GM08714 (cell line): ENCODE measurements around the gene FOXN3.

Experiments used
- H3K4me3 ChIP-seq: fragments of 200-500 bp; sonication (Bioruptor generic); 2 replicates; pipeline ENCODE4 v1.5.1; 2014; ENCODE audit warnings: mild to moderate bottlenecking, low read length, inconsistent platforms
- ZNF274 ChIP-seq: IDR thresholded peaks from 2 replicates; pipeline ENCODE4 v1.6.1; 2012; ENCODE audit warnings: mild to moderate bottlenecking, low read depth, low read length

The FOXN3 gene

DNA sequence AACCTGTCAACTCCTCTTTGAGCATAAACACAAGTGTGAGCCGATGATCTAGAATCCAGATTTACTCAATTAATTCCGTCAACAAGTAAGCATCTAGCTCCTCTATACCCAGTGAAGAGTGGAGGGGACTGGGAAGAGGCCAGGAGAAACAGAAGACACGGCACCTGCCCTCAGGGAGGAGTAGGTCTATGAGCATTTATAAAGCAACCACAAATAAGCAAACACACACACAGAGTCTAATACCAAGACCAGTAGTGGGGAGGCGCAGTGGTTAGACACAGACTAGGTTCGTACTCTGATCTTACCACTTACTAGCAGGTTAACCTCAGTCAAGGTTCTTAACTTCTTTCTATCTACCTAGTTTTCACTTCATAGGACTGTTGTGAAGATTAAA is 5.9 kb upstream of the FOXN3 start:
- TF ChIP-seq ZNF274 = no peak
- H3K4me3 ChIP-seq = no peak overlapping the region

DNA sequence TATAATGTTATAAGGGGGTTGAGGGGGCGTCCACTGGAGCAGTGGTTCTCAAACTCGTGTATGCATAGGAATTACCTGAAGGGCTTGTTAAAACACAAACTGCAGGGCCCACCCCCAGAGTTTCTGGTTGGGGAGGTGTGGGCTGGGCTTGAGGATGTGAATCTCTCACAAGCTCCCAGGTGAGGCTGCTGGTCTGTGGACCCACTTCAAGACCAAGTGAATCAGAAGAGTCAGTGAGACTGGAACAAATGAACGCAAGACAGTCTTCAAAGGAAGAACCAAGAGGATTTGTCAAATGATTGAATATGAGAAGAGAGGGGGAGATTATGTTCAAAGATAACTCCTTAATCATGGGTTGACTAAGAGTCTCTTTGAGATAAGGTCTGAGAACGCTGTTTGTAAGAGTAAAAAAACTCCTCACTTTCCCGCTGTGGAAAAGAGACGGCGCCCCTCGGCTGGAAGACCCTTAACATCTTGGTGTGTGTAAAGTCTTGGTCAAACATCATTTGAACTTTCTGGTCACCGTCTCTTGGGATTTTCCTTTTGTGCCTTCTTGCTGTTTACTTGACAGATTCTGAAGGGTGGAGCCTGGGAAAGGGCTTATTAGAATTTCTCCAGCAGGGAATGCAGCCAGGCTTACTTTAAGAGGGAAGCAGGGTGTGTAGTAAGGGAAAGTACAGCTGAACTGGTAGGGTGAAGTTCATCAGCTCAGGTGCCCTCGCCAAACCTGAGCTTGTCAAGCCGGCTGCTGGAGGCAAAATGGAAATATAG is 5.3 kb upstream of the FOXN3 start:
- TF ChIP-seq ZNF274 = no peak
- no peak overlapping the region for H3K4me3 ChIP-seq

GRCh38 chr14:89420502-89420901 is 3.5 kb upstream of the FOXN3 start:
- no peak overlapping the region for H3K4me3 ChIP-seq
- no peak for TF ChIP-seq ZNF274

- no peak for TF ChIP-seq ZNF274
Measured at GRCh38 chr14:89419973-89420482, 3.0 kb upstream of the FOXN3 start.

DNA sequence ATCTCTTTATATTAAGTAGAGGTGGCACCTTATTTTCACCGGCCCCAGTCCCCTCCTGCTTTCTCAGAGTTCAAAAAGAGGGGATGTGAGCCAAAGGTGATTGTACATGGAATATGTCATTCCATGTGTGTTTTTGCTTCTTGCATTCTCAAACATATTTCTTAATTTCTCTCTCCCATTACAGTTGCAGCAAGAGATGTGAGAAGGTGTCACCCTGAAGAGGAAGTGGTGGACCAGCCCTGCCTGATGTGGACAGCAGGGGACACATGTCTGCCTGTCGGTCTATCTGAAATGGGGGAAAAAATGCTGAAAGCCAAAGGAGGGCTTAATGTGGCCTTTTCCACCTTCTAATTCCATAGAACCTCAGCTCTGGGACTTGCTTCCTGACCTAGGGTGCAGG is 1.9 kb upstream of the FOXN3 start:
- H3K4me3 ChIP-seq = no peak overlapping the region
- TF ChIP-seq ZNF274 = no peak

More at GRCh38 chr14:89419973-89420482, 3.0 kb upstream of the FOXN3 start:
- no peak overlapping the region for H3K4me3 ChIP-seq

- no peak overlapping the region; the same call in 1 of the 2 replicates for H3K4me3 ChIP-seq
- TF ChIP-seq ZNF274 = no peak
Measured at GRCh38 chr14:89418452-89418851, 1.4 kb upstream of the FOXN3 start.

GRCh38 chr14:89417465-89418225 is 612 bp upstream of the FOXN3 start:
- no peak for TF ChIP-seq ZNF274
- H3K4me3 ChIP-seq = peak overlapping the region; percentile 74

- no peak for TF ChIP-seq ZNF274
- peak overlapping the region; percentile 89 for H3K4me3 ChIP-seq
Measured at GRCh38 chr14:89416002-89416995, 734 bp downstream of the FOXN3 start.

GRCh38 chr14:89415159-89415558 is 1.9 kb downstream of the FOXN3 start:
- peak overlapping the region; percentile 89 for H3K4me3 ChIP-seq
- TF ChIP-seq ZNF274 = no peak

GRCh38 chr14:89411976-89412375 is 5.1 kb downstream of the FOXN3 start:
- no peak for TF ChIP-seq ZNF274
- H3K4me3 ChIP-seq = no peak overlapping the region

DNA sequence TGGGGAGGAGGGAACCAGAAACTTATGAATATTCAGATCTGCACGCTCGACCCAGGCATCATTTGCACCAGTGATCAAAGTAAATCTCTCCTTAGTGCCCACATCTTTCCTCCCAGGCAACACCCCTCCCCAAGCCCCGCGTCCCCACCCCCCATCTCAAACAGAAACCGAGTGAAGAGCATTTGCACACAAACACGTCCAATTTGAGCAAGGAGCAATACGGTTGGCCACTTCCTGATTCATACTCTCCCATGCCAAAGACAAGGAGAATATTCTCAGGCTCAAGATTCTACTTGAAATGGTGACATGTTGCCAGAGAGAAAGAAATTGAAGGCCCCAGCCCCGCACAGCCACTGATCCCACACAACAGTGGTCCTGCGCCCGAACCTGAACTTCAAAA is 7.1 kb downstream of the FOXN3 start:
- no peak for TF ChIP-seq ZNF274

GRCh38 chr14:89408907-89409700 is 7.9 kb downstream of the FOXN3 start:
- no peak overlapping the region for H3K4me3 ChIP-seq
- TF ChIP-seq ZNF274 = no peak

More for the DNA sequence above, 7.1 kb downstream of the FOXN3 start:
- H3K4me3 ChIP-seq = no peak overlapping the region; the same call in 1 of the 2 replicates

DNA sequence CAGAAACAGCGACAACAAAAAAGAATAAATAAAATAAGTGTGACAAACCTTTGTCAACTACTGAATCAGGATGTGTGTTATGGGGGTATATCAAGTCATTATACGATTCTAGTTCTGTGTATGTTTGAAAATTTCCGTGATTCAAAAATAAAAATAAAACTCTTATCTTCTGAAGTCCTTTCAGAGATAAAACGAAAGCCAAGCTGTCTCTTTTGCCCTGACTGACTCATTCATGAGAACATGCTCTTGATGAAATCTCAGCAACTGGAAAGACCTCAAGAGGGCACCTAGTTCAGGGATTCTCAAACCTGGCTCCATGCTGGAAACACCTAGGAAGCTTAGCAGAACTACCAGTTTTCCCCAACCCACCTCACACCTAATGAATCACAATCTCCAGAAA is 9.2 kb downstream of the FOXN3 start:
- no peak overlapping the region for H3K4me3 ChIP-seq
- no peak for TF ChIP-seq ZNF274
